K562 (cell line): ENCODE measurements around the gene TPCN1. TPM values are rescaled to one million over a fixed set of nuclear protein-coding genes. Genes with fewer than 3 reads are reported as not detected.

Experiments
- ATF3 ChIP-seq, 2 experiments: fragments of 450-650 bp in 1 of 2; sonication (generic) in 1 of 2; formaldehyde crosslinking in 1 of 2; IDR thresholded peaks in 1 of 2; conservative IDR thresholded peaks in 1 of 2; 2 replicates each; pipeline versions ENCODE4 v1.6.1 to v1.8.1; 2016 to 2023; ENCODE audit warnings: mild to moderate bottlenecking in 2 of 2, moderate library complexity in 2 of 2, inconsistent platforms in 1 of 2, missing genetic modification reagents in 1 of 2
- ATF4 ChIP-seq: fragments of 450-650 bp; formaldehyde crosslinking; IDR thresholded peaks from 2 replicates; pipeline ENCODE4 v1.4.0; 2022; ENCODE audit warnings: mild to moderate bottlenecking, moderate library complexity
- CEBPG ChIP-seq, 3 experiments: fragments of 200-800 bp in 1 of 3; sonication (Bioruptor generic) in 1 of 3; sonication (generic) in 1 of 3; formaldehyde crosslinking in 1 of 3; IDR thresholded peaks in 2 of 3; conservative IDR thresholded peaks in 1 of 3; 2 replicates each; pipeline versions ENCODE4 v1.6.1 to v1.8.0; 2016 to 2022; ENCODE audit warnings: missing compliant biosample characterization in 2 of 3, missing genetic modification characterization in 2 of 3, mild to moderate bottlenecking in 1 of 3, missing genetic modification reagents in 1 of 3
- GMEB1 ChIP-seq: fragments of 250-450 bp; sonication (Bioruptor Pico); IDR thresholded peaks from 2 replicates; pipeline ENCODE4 v1.4.0; 2020; ENCODE audit warnings: mild to moderate bottlenecking
- MCM2 ChIP-seq: fragments of 450-650 bp; IDR thresholded peaks from 2 replicates; pipeline ENCODE4 v1.6.1; 2017; ENCODE audit warnings: low read depth, mild to moderate bottlenecking
- MECOM ChIP-seq: fragments of 250-450 bp; sonication (Bioruptor Pico); IDR thresholded peaks from 2 replicates; pipeline ENCODE4 v1.8.0; 2022; ENCODE audit warnings: inconsistent platforms
- NCOA2 ChIP-seq, 2 experiments: fragments of 450-650 bp; IDR thresholded peaks; 2 replicates each; pipeline ENCODE4 v1.6.1; 2018; ENCODE audit warnings: mild to moderate bottlenecking in 2 of 2, moderate library complexity in 1 of 2; ENCODE audit not compliant: partially characterized antibody in 2 of 2
- NCOA4 ChIP-seq: fragments of 450-650 bp; IDR thresholded peaks from 2 replicates; pipeline ENCODE4 v1.6.1; 2018; ENCODE audit warnings: mild to moderate bottlenecking; ENCODE audit not compliant: partially characterized antibody
- NRF1 ChIP-seq, 2 experiments: fragments of 450-650 bp; IDR thresholded peaks in 1 of 2; conservative IDR thresholded peaks in 1 of 2; 2 replicates each; pipeline ENCODE4 v1.6.1; 2014; ENCODE audit warnings: mild to moderate bottlenecking in 2 of 2
- USF1 ChIP-seq: sonication (generic); formaldehyde crosslinking; IDR thresholded peaks from 2 replicates; pipeline ENCODE4 v1.9.0; 2022; ENCODE audit warnings: mild to moderate bottlenecking, missing genetic modification reagents
- ZBTB1 ChIP-seq: sonication (generic); formaldehyde crosslinking; IDR thresholded peaks from 2 replicates; pipeline ENCODE4 v1.8.1; 2023; ENCODE audit warnings: missing genetic modification reagents, low read depth, mild to moderate bottlenecking, borderline replicate concordance
- ZBTB49 ChIP-seq: sonication (generic); formaldehyde crosslinking; IDR thresholded peaks from 2 replicates; pipeline ENCODE4 v1.8.0; 2022; ENCODE audit warnings: missing genetic modification reagents, mild to moderate bottlenecking, borderline replicate concordance
- ZFPM2 ChIP-seq: fragments of 250-450 bp; sonication (Bioruptor Pico); IDR thresholded peaks from 2 replicates; pipeline ENCODE4 v1.5.1; 2022; ENCODE audit warnings: mild to moderate bottlenecking
- ZHX1 ChIP-seq: fragments of 150-350 bp; conservative IDR thresholded peaks from 2 replicates; pipeline ENCODE4 v1.6.1; 2014; ENCODE audit warnings: low read length
- polyA plus RNA-seq, 8 experiments: library from polyadenylated mRNA; depleted of rRNA in 4 of 8; stranded (reverse) in 5 of 8; unstranded in 3 of 8; fragments of >200 nt; fragmentation: Nextera tagmentation in 2 of 8; fragmentation: Illumina TruSeq in 1 of 8; extraction: Ambion mirVana in 2 of 8; extraction: Trizol in 1 of 8; gene quantifications; 2 replicates each; pipeline versions ENCODE4 v1.2.1 to v1.2.3, GENCODE V29; 2011 to 2014; ENCODE audit warnings: inconsistent platforms in 1 of 8, missing spikeins in 1 of 8
- total RNA-seq, 7 experiments: library from RNA; depleted of rRNA in 6 of 7; stranded (reverse); fragments of >200 nt in 6 of 7; fragmentation: Illumina TruSeq in 2 of 7; extraction: Trizol in 2 of 7; gene quantifications; 2 replicates each; pipeline versions ENCODE4 v1.2.1 to v1.2.3, GENCODE V29; 2011 to 2021; ENCODE audit warnings: low replicate concordance in 1 of 7

TPCN1 gene
- total and polyA plus RNA-seq, 9 of the 15 experiments (the other 6 are each of a cell fraction or from before 2014, with no cell fraction given): 0.80 to 23.8 (median 7.4) TPM

- peak; percentile 62; the same call in 1 of the 2 replicates for TF ChIP-seq ATF3 (IDR thresholded peaks at IDR 0.05)
- no peak for TF ChIP-seq ATF3 (CRISPR knock-in tag; conservative IDR thresholded peaks at IDR 0.05)
- no peak for TF ChIP-seq ZBTB49 (CRISPR knock-in tag)
- TF ChIP-seq MECOM (CRISPR knock-in tag): no peak
- no peak for TF ChIP-seq NCOA2 (IDR thresholded peaks at IDR 0.05; ENCODE audit: partially characterized antibody in 2 of 2)
- TF ChIP-seq GMEB1 (CRISPR knock-in tag): peak; percentile 29; the same call in 1 of the 2 replicates
- TF ChIP-seq USF1 (CRISPR knock-in tag): no peak
- no peak for TF ChIP-seq ZBTB1 (CRISPR knock-in tag)
- TF ChIP-seq ATF4 (CRISPR knock-in tag): 0 out of 2 replicates have a peak, but pooled peaks have one; percentile 50
- TF ChIP-seq ZFPM2 (CRISPR knock-in tag): no peak
- no peak for TF ChIP-seq MCM2
- no peak for TF ChIP-seq NRF1 (conservative IDR thresholded peaks at IDR 0.05 in 1 of 2, IDR thresholded peaks at IDR 0.05 in 1 of 2)
- TF ChIP-seq NCOA4: no peak
- TF ChIP-seq CEBPG (CRISPR knock-in tag; IDR thresholded peaks at IDR 0.05): peak; percentile 67; the same call in 1 of the 2 replicates
- peak; percentile 80 to 82 for TF ChIP-seq CEBPG (tag; conservative IDR thresholded peaks at IDR 0.05 in 1 of 2, IDR thresholded peaks at IDR 0.05 in 1 of 2)
- no peak for TF ChIP-seq ZHX1
Measured at GRCh38 chr12:113262710-113263109, 41.4 kb downstream of the TPCN1 start (continued).
